Fibroblast of lung (primary cell): ENCODE measurements around the gene WNT7B.

Experiments used
- CTCF ChIP-seq, 2 donors: IDR thresholded peaks in 1 of 2; conservative IDR thresholded peaks in 1 of 2; 1 replicate in 1 of 2; 2 replicates in 1 of 2; pipeline ENCODE4 v1.5.1; 2011 to 2012; ENCODE audit warnings: low read length in 2 of 2, control low read depth in 1 of 2, inconsistent platforms in 1 of 2, low read depth in 1 of 2, mild to moderate bottlenecking in 1 of 2
- EZH2 ChIP-seq: IDR thresholded peaks from 2 replicates; pipeline ENCODE4 v1.5.1; 2012; ENCODE audit warnings: low read length, control low read depth, mild to moderate bottlenecking; ENCODE audit errors: missing control alignments

GRCh38 chr22:45907378-45907777 is 69.6 kb downstream of the WNT7B start:
- TF ChIP-seq CTCF (conservative IDR thresholded peaks at IDR 0.05 in 1 of 2, IDR thresholded peaks at IDR 0.05 in 1 of 2; ENCODE audit: low read depth in 1 of 2, low read length in 2 of 2): no peak
- no peak for TF ChIP-seq EZH2
